HepG2 (cell line): ENCODE data around the gene RPL34. TPM values are rescaled to one million over a fixed set of nuclear protein-coding genes. Genes with fewer than 3 reads are reported as not detected.

Source experiments
- AGO2 ChIP-seq: fragments of 200-400 bp; formaldehyde crosslinking; optimal IDR thresholded peaks from 2 replicates; pipeline ENCODE3; 2017; ENCODE audit warnings: mild to moderate bottlenecking, low read depth, low read length, moderate library complexity
- FOXC1 ChIP-seq: sonication (generic); formaldehyde crosslinking; IDR thresholded peaks from 2 replicates; pipeline ENCODE4 v1.8.0; 2022; ENCODE audit warnings: mild to moderate bottlenecking, missing genetic modification reagents, borderline replicate concordance
- GLI4 ChIP-seq: sonication (generic); formaldehyde crosslinking; IDR thresholded peaks from 2 replicates; pipeline ENCODE4 v1.5.1; 2020; ENCODE audit warnings: missing genetic modification reagents, mild to moderate bottlenecking, moderate library complexity, borderline replicate concordance
- HNRNPH1 ChIP-seq: fragments of 200-400 bp; formaldehyde crosslinking; optimal IDR thresholded peaks from 2 replicates; pipeline ENCODE3; 2017; ENCODE audit warnings: mild to moderate bottlenecking, low read depth, low read length
- SP1 ChIP-seq, 2 experiments: fragments of 450-650 bp in 1 of 2; sonication (generic) in 1 of 2; formaldehyde crosslinking in 1 of 2; IDR thresholded peaks; 2 replicates each; pipeline versions ENCODE4 v1.4.0 to v1.6.1; 2016 to 2020; ENCODE audit warnings: missing genetic modification reagents in 1 of 2
- SRSF1 ChIP-seq: fragments of 200-400 bp; formaldehyde crosslinking; optimal IDR thresholded peaks from 2 replicates; pipeline ENCODE3; 2017; ENCODE audit warnings: mild to moderate bottlenecking, low read depth, low read length, moderate library complexity
- SRSF4 ChIP-seq: fragments of 200-400 bp; formaldehyde crosslinking; IDR thresholded peaks from one replicate; pipeline ENCODE4 v1.6.1; 2018; ENCODE audit warnings: mild to moderate bottlenecking, low read depth, low read length, moderate library complexity; ENCODE audit not compliant: poor library complexity, severe bottlenecking
- U2AF2 ChIP-seq: fragments of 200-400 bp; formaldehyde crosslinking; IDR thresholded peaks from 2 replicates; pipeline ENCODE4 v1.6.1; 2017; ENCODE audit warnings: low read depth, mild to moderate bottlenecking, low read length
- ZNF3 ChIP-seq: IDR thresholded peaks from 2 replicates; pipeline ENCODE4 v1.7.0; 2017; ENCODE audit warnings: inconsistent platforms
- ZNF563 ChIP-seq: sonication (generic); formaldehyde crosslinking; IDR thresholded peaks from 2 replicates; pipeline ENCODE4 v1.8.0; 2022; ENCODE audit warnings: mild to moderate bottlenecking, moderate library complexity, missing genetic modification reagents
- ZNF652 ChIP-seq: IDR thresholded peaks from 2 replicates; pipeline ENCODE4 v1.6.1; 2016; ENCODE audit warnings: low read depth, borderline replicate concordance
- ZSCAN21 ChIP-seq: sonication (generic); formaldehyde crosslinking; IDR thresholded peaks from 2 replicates; pipeline ENCODE4 v1.8.0; 2022; ENCODE audit warnings: mild to moderate bottlenecking, missing genetic modification reagents, moderate library complexity, borderline replicate concordance
- polyA plus RNA-seq, 8 experiments: library from polyadenylated mRNA; depleted of rRNA in 3 of 8; stranded (reverse) in 7 of 8; unstranded in 1 of 8; fragments of >200 nt; fragmentation: Illumina TruSeq in 4 of 8; extraction: Trizol in 4 of 8; gene quantifications; 2 replicates each; pipeline versions ENCODE4 v1.2.1 to v1.2.3, GENCODE V29; 2011 to 2016; ENCODE audit warnings: low read depth in 4 of 8, missing spikeins in 1 of 8, mixed read lengths in 1 of 8; ENCODE audit not compliant: insufficient read depth in 1 of 8
- total RNA-seq, 5 experiments: library from RNA; depleted of rRNA; stranded (reverse); fragments of >200 nt; fragmentation: Illumina TruSeq; extraction: Trizol; gene quantifications; 2 replicates each; pipeline ENCODE4 v1.2.3, GENCODE V29; 2016; ENCODE audit warnings: low read depth in 1 of 5
- TF ChIP-seq, protein P1 (sequence below): sonication (generic); formaldehyde crosslinking; IDR thresholded peaks from 2 replicates; pipeline ENCODE4 v1.4.0; 2020; ENCODE audit warnings: missing genetic modification reagents, borderline replicate concordance
- TF ChIP-seq, protein P2 (sequence below): IDR thresholded peaks from 2 replicates; pipeline ENCODE4 v1.6.1; 2012; ENCODE audit warnings: low read depth, low read length, improper control_type of control experiment
- TF ChIP-seq, protein P3 (sequence below): sonication (generic); formaldehyde crosslinking; IDR thresholded peaks from 2 replicates; pipeline ENCODE4 v1.9.0; 2022; ENCODE audit warnings: missing genetic modification reagents, mild to moderate bottlenecking, borderline replicate concordance
- TF ChIP-seq, protein P4 (sequence below): sonication (generic); formaldehyde crosslinking; IDR thresholded peaks from 2 replicates; pipeline ENCODE4 v1.4.0; 2020; ENCODE audit warnings: missing genetic modification reagents, mild to moderate bottlenecking, borderline replicate concordance

RPL34 gene
- total and polyA plus RNA-seq, 2 of the 13 experiments (the other 11 are each of a cell fraction or from before 2014, with no cell fraction given) = 2,235 to 3,985 TPM

DNA sequence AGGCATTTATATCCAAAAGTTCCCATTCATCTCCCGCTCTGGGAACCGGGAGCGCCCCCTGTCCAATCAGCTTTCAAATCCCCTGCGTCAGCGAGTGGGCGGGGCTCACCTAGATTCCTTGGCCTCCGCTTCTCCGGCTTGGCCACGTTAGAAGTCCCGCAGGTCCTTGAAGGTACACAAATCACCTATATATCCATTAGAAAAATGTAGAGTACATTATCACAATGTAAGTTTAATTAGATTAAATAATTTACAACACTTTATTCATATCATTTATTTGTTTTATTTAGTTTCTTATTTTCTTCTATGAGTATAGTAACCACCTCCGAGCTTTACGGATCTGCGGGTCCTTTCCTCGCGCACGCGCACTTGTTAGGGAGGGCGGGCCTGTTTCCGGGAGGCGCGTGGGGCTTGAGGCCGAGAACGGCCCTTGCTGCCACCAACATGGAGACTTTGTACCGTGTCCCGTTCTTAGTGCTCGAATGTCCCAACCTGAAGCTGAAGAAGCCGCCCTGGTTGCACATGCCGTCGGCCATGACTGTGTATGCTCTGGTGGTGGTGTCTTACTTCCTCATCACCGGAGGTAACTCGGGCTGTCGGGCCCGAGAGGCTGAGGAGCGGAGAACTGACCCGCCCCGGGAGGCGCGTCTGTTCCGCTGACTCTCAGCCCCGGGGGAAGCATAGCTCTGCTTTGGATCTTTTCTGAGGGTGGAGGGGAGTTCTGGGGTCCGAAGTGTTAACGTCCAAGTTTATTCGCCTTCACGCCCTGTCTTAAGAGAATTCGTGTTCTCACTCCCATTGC, 30.0 kb downstream of the RPL34 start, which contains the start of gene OSTC (continued):
- TF ChIP-seq ZSCAN21 (peak; percentile 48; the same call in 1 of the 2 replicates), SRSF1 (no peak), GLI4 (CRISPR knock-in tag) (no peak), ZNF652 (CRISPR knock-in tag) (no peak), SRSF4 (no peak), U2AF2 (no peak), ZNF3 (CRISPR knock-in tag) (no peak), SP1 (IDR thresholded peaks at IDR 0.05) (no peak), SP1 (CRISPR knock-in tag; IDR thresholded peaks at IDR 0.05) (peak; percentile 62), ZNF563 (peak; percentile 63; the same call in 1 of the 2 replicates), AGO2 (peak; percentile 49), FOXC1 (peak; percentile 50; the same call in 1 of the 2 replicates), HNRNPH1 (peak; percentile 42)
- TF ChIP-seq, protein P1, sequence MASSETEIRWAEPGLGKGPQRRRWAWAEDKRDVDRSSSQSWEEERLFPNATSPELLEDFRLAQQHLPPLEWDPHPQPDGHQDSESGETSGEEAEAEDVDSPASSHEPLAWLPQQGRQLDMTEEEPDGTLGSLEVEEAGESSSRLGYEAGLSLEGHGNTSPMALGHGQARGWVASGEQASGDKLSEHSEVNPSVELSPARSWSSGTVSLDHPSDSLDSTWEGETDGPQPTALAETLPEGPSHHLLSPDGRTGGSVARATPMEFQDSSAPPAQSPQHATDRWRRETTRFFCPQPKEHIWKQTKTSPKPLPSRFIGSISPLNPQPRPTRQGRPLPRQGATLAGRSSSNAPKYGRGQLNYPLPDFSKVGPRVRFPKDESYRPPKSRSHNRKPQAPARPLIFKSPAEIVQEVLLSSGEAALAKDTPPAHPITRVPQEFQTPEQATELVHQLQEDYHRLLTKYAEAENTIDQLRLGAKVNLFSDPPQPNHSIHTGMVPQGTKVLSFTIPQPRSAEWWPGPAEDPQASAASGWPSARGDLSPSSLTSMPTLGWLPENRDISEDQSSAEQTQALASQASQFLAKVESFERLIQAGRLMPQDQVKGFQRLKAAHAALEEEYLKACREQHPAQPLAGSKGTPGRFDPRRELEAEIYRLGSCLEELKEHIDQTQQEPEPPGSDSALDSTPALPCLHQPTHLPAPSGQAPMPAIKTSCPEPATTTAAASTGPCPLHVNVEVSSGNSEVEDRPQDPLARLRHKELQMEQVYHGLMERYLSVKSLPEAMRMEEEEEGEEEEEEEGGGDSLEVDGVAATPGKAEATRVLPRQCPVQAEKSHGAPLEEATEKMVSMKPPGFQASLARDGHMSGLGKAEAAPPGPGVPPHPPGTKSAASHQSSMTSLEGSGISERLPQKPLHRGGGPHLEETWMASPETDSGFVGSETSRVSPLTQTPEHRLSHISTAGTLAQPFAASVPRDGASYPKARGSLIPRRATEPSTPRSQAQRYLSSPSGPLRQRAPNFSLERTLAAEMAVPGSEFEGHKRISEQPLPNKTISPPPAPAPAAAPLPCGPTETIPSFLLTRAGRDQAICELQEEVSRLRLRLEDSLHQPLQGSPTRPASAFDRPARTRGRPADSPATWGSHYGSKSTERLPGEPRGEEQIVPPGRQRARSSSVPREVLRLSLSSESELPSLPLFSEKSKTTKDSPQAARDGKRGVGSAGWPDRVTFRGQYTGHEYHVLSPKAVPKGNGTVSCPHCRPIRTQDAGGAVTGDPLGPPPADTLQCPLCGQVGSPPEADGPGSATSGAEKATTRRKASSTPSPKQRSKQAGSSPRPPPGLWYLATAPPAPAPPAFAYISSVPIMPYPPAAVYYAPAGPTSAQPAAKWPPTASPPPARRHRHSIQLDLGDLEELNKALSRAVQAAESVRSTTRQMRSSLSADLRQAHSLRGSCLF (CRISPR knock-in tag) = no peak
- TF ChIP-seq, protein P2, sequence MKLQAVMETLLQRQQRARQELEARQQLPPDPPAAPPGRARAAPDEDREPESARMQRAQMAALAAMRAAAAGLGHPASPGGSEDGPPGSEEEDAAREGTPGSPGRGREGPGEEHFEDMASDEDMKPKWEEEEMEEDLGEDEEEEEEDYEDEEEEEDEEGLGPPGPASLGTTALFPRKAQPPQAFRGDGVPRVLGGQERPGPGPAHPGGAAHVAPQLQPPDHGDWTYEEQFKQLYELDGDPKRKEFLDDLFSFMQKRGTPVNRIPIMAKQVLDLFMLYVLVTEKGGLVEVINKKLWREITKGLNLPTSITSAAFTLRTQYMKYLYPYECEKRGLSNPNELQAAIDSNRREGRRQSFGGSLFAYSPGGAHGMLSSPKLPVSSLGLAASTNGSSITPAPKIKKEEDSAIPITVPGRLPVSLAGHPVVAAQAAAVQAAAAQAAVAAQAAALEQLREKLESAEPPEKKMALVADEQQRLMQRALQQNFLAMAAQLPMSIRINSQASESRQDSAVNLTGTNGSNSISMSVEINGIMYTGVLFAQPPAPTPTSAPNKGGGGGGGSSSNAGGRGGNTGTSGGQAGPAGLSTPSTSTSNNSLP = 0 out of 2 replicates have a peak, but pooled peaks have one; percentile 14
- TF ChIP-seq, protein P3, sequence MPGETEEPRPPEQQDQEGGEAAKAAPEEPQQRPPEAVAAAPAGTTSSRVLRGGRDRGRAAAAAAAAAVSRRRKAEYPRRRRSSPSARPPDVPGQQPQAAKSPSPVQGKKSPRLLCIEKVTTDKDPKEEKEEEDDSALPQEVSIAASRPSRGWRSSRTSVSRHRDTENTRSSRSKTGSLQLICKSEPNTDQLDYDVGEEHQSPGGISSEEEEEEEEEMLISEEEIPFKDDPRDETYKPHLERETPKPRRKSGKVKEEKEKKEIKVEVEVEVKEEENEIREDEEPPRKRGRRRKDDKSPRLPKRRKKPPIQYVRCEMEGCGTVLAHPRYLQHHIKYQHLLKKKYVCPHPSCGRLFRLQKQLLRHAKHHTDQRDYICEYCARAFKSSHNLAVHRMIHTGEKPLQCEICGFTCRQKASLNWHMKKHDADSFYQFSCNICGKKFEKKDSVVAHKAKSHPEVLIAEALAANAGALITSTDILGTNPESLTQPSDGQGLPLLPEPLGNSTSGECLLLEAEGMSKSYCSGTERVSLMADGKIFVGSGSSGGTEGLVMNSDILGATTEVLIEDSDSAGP (CRISPR knock-in tag) = peak; percentile 61; the same call in 1 of the 2 replicates
- TF ChIP-seq, protein P4, sequence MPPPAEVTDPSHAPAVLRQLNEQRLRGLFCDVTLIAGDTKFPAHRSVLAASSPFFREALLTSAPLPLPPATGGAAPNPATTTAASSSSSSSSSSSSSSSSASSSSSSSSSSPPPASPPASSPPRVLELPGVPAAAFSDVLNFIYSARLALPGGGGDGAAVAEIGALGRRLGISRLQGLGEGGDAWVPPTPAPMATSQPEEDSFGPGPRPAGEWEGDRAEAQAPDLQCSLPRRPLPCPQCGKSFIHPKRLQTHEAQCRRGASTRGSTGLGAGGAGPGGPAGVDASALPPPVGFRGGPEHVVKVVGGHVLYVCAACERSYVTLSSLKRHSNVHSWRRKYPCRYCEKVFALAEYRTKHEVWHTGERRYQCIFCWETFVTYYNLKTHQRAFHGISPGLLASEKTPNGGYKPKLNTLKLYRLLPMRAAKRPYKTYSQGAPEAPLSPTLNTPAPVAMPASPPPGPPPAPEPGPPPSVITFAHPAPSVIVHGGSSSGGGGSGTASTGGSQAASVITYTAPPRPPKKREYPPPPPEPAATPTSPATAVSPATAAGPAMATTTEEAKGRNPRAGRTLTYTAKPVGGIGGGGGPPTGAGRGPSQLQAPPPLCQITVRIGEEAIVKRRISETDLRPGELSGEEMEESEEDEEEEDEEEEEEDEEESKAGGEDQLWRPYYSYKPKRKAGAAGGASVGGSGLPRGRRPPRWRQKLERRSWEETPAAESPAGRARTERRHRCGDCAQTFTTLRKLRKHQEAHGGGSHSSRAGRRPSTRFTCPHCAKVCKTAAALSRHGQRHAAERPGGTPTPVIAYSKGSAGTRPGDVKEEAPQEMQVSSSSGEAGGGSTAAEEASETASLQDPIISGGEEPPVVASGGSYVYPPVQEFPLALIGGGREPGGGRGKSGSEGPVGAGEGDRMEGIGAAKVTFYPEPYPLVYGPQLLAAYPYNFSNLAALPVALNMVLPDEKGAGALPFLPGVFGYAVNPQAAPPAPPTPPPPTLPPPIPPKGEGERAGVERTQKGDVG (CRISPR knock-in tag) = no peak; the same call in 1 of the 2 replicates
